ENCODE data around the gene ANKS1B.

DNA sequence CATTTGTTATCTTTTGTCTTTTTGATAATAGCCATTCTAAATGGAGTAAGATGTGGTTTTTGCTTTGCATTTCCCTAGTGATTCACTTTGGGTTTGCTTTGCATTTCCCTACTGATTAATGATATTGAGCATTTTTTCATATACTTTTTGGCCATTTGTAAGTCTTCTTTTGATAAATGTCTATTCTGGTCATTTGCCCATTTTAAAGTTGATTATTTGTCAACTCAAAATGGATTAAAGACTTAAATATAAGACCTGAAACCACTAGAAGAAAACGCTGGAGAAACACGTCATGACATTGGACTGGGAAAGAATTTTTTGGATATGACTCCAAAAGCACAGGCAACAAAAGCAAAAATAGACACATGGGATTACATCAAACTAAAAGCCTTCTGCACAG, 1191.6 kb downstream of the ANKS1B start:
- TF ChIP-seq, protein P1, sequence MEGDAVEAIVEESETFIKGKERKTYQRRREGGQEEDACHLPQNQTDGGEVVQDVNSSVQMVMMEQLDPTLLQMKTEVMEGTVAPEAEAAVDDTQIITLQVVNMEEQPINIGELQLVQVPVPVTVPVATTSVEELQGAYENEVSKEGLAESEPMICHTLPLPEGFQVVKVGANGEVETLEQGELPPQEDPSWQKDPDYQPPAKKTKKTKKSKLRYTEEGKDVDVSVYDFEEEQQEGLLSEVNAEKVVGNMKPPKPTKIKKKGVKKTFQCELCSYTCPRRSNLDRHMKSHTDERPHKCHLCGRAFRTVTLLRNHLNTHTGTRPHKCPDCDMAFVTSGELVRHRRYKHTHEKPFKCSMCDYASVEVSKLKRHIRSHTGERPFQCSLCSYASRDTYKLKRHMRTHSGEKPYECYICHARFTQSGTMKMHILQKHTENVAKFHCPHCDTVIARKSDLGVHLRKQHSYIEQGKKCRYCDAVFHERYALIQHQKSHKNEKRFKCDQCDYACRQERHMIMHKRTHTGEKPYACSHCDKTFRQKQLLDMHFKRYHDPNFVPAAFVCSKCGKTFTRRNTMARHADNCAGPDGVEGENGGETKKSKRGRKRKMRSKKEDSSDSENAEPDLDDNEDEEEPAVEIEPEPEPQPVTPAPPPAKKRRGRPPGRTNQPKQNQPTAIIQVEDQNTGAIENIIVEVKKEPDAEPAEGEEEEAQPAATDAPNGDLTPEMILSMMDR (IDR thresholded peaks at IDR 0.05): no peak
- TF ChIP-seq POLR2AphosphoS5 (IDR thresholded peaks at IDR 0.05; ENCODE audit: low read depth, low read length): no peak
- no peak for TF ChIP-seq TCF7L2 (IDR thresholded peaks at IDR 0.05; ENCODE audit: low read depth, low read length)
- TF ChIP-seq SIN3A (IDR thresholded peaks at IDR 0.05; ENCODE audit: borderline replicate concordance, insufficient read depth, low read depth, low read length): no peak
- no peak for TF ChIP-seq REST (IDR thresholded peaks at IDR 0.05; ENCODE audit: insufficient read depth in 1 of 2, low read depth in 2 of 2, low read length in 1 of 2)
